Measurements from ENCODE around the gene IGSF8. TPM values are rescaled to one million over a fixed set of nuclear protein-coding genes. Genes with fewer than 3 reads are reported as not detected.

Gene IGSF8
- total RNA-seq, 1 experiment from 2014 or later: 56.2 TPM

- no peak overlapping the region for H2BK12ac ChIP-seq (ENCODE audit: insufficient read length, low read depth, low read length)
- H3K23me2 ChIP-seq (ENCODE audit: insufficient read length, low read depth, low read length, poor library complexity, severe bottlenecking): no peaks in the 10 kb centered on the region
- no peak overlapping the region for H3K23ac ChIP-seq (ENCODE audit: insufficient read length, low read depth, low read length)
- peaks cover 8% of the 10 kb centered on the region; the same call in 1 of the 2 replicates for H3K4me1 ChIP-seq (ENCODE audit: insufficient read depth, low read length)
- H4K91ac ChIP-seq (ENCODE audit: insufficient read length, low read depth, low read length): no peak overlapping the region
- no peak for TF ChIP-seq CTCF (conservative IDR thresholded peaks at IDR 0.05)
- no peak overlapping the region for H3K18ac ChIP-seq (ENCODE audit: insufficient read length, low read depth, low read length)
- no peak overlapping the region for H3K9ac ChIP-seq (ENCODE audit: extremely low read depth, insufficient read length, low read length)
- H3K27me3 ChIP-seq (ENCODE audit: insufficient read depth, low read length): no peaks in the 10 kb centered on the region
- Mint-ChIP-seq H3K9me3 (no peaks in the 10 kb centered on the region; a peak in 1 of 5 replicates), H3K4me1 (peaks cover 47 to 58% of the 10 kb centered on the region in 2 experiments), H3K4me3 (peak overlapping the region in 1 of 2 experiments; percentile 52; a peak in 2 of 5 replicates), H3K27me3 (ENCODE audit: low read depth) (peaks cover 5% of the 10 kb centered on the region), H3K27ac (peak overlapping the region; percentile 37 to 87 (median 84); a peak in 5 of 7 replicates), H3K36me3 (ENCODE audit: insufficient read depth in 1 of 3, low read depth in 3 of 3) (no peaks in the 10 kb centered on the region; a peak in 1 of 7 replicates)
- H2AFZ ChIP-seq (ENCODE audit: low read length): no peak overlapping the region
- H3K79me2 ChIP-seq (ENCODE audit: insufficient read depth, low read length): no peaks in the 10 kb centered on the region
- no peak for DNase-seq
- no peak overlapping the region for H3T11ph ChIP-seq (ENCODE audit: low read length)
- no peaks in the 10 kb centered on the region for H4K20me1 ChIP-seq (ENCODE audit: control insufficient read depth, insufficient read depth, insufficient read length)
- no peak overlapping the region for H2BK120ac ChIP-seq (ENCODE audit: low read depth, low read length, poor library complexity, severe bottlenecking)
- no peak overlapping the region for H2BK20ac ChIP-seq (ENCODE audit: low read depth, low read length, poor library complexity, severe bottlenecking)
- no CpG with 5 or more reads among the region's 4 CpGs for WGBS (ENCODE audit: extremely low coverage, insufficient read length, low lambda C conversion rate)
- no peak overlapping the region for H3K56ac ChIP-seq (ENCODE audit: insufficient read length, low read depth, low read length)
- no peak overlapping the region for H2BK15ac ChIP-seq (ENCODE audit: low read depth, low read length)
- H3K14ac ChIP-seq (ENCODE audit: insufficient read depth, low read length): no peak overlapping the region
- H3K9me3 ChIP-seq (ENCODE audit: control insufficient read depth, low read depth, low read length): no peaks in the 10 kb centered on the region
- H4K8ac ChIP-seq (replicated peaks; ENCODE audit: insufficient read length, low read depth, low read length): no peak overlapping the region
- no peak overlapping the region for H2BK5ac ChIP-seq (ENCODE audit: insufficient read length, low read length)
- H4K5ac ChIP-seq (ENCODE audit: insufficient read length, low read depth, low read length): no peak overlapping the region
- H2AK5ac ChIP-seq (ENCODE audit: insufficient read length, low read length): no peak overlapping the region
- no peak overlapping the region for H3K27ac ChIP-seq (ENCODE audit: insufficient read length, low read depth, low read length)
- H3K4me2 ChIP-seq (ENCODE audit: insufficient read depth, insufficient read length, low read length): no peak overlapping the region
- no peak overlapping the region for H3K4ac ChIP-seq (ENCODE audit: low read depth, low read length)
- H3K79me1 ChIP-seq (ENCODE audit: insufficient read depth, low read depth, low read length, poor library complexity, severe bottlenecking): no peaks in the 10 kb centered on the region
These were observed 11.3 kb upstream of the IGSF8 start for GRCh38 chr1:160109686-160110085.

Data from H9 (cell line).